SK-N-SH treated with all-trans-retinoic acid at 6 μM for 48 hours (cell line): ENCODE measurements around the gene S100A11.

Experiments used
- ATAC-seq: fragments of 200-7000 bp; cut with Tn5 transposase; 3 replicates; pipeline ENCODE4 v1.9.1; 2020; ENCODE audit warnings: mild to moderate bottlenecking, moderate library complexity
- BACH2 ChIP-seq: fragments of 250-450 bp; sonication (Bioruptor Pico); IDR thresholded peaks from 2 replicates; pipeline ENCODE4 v1.9.0; 2021; ENCODE audit warnings: mild to moderate bottlenecking, borderline replicate concordance
- CSDC2 ChIP-seq: fragments of 250-450 bp; sonication (Bioruptor Pico); IDR thresholded peaks from 2 replicates; pipeline ENCODE4 v1.5.0; 2020; ENCODE audit warnings: mild to moderate bottlenecking, moderate library complexity
- ESRRG ChIP-seq: fragments of 250-450 bp; sonication (Bioruptor Pico); IDR thresholded peaks from 2 replicates; pipeline ENCODE4 v1.6.1; 2021; ENCODE audit warnings: mild to moderate bottlenecking
- ISL1 ChIP-seq: fragments of 250-450 bp; sonication (Bioruptor Pico); IDR thresholded peaks from 2 replicates; pipeline ENCODE4 v2.1.2; 2022; ENCODE audit warnings: mild to moderate bottlenecking, moderate library complexity
- OSR1 ChIP-seq: fragments of 250-450 bp; sonication (Bioruptor Pico); IDR thresholded peaks from 2 replicates; pipeline ENCODE4 v1.8.0; 2022; ENCODE audit warnings: moderate library complexity, mild to moderate bottlenecking, inconsistent platforms
- PPARA ChIP-seq: fragments of 250-450 bp; sonication (Bioruptor Pico); IDR thresholded peaks from 2 replicates; pipeline ENCODE4 v1.5.0; 2020; ENCODE audit warnings: mild to moderate bottlenecking, borderline replicate concordance
- RARB ChIP-seq: fragments of 250-450 bp; sonication (Bioruptor Pico); IDR thresholded peaks from 2 replicates; pipeline ENCODE4 v1.8.0; 2021; ENCODE audit warnings: mild to moderate bottlenecking, moderate library complexity
- SNAI2 ChIP-seq: fragments of 250-450 bp; sonication (Bioruptor Pico); IDR thresholded peaks from 2 replicates; pipeline ENCODE4 v1.5.0; 2020; ENCODE audit warnings: mild to moderate bottlenecking, moderate library complexity
- TCF4 ChIP-seq: fragments of 250-450 bp; sonication (Bioruptor Pico); IDR thresholded peaks from 2 replicates; pipeline ENCODE4 v1.8.0; 2021; ENCODE audit warnings: mild to moderate bottlenecking, moderate library complexity, borderline replicate concordance
- TOX ChIP-seq: fragments of 250-450 bp; sonication (Bioruptor Pico); IDR thresholded peaks from 2 replicates; pipeline ENCODE4 v1.8.0; 2021; ENCODE audit warnings: mild to moderate bottlenecking, moderate library complexity, borderline replicate concordance
- ZFP3 ChIP-seq: fragments of 250-450 bp; sonication (Bioruptor Pico); IDR thresholded peaks from 2 replicates; pipeline ENCODE4 v1.5.0; 2020; ENCODE audit warnings: mild to moderate bottlenecking, moderate library complexity
- ZFP30 ChIP-seq: fragments of 450-650 bp; formaldehyde crosslinking; IDR thresholded peaks from 2 replicates; pipeline ENCODE4 v1.5.0; 2022; ENCODE audit warnings: mild to moderate bottlenecking, moderate library complexity
- ZNF565 ChIP-seq: fragments of 450-650 bp; formaldehyde crosslinking; conservative IDR thresholded peaks from 2 replicates; pipeline ENCODE4 v1.5.0; 2020; ENCODE audit warnings: low read depth, mild to moderate bottlenecking, moderate library complexity
- ZNF70 ChIP-seq: fragments of 450-650 bp; formaldehyde crosslinking; IDR thresholded peaks from 2 replicates; pipeline ENCODE4 v1.5.0; 2020; ENCODE audit warnings: mild to moderate bottlenecking, moderate library complexity
- ZNF8 ChIP-seq: fragments of 450-650 bp; formaldehyde crosslinking; IDR thresholded peaks from 2 replicates; pipeline ENCODE4 v1.5.0; 2020; ENCODE audit warnings: mild to moderate bottlenecking, moderate library complexity
- TF ChIP-seq, protein P1 (sequence below): fragments of 250-450 bp; sonication (Bioruptor Pico); IDR thresholded peaks from 2 replicates; pipeline ENCODE4 v1.8.0; 2021; ENCODE audit warnings: low read depth, mild to moderate bottlenecking, moderate library complexity, borderline replicate concordance
- TF ChIP-seq, protein P2 (sequence below): fragments of 250-450 bp; sonication (Bioruptor Pico); IDR thresholded peaks from 2 replicates; pipeline ENCODE4 v1.8.0; 2020; ENCODE audit warnings: mild to moderate bottlenecking, moderate library complexity, borderline replicate concordance
- TF ChIP-seq, protein P3 (sequence below): fragments of 250-450 bp; sonication (Bioruptor Pico); IDR thresholded peaks from 2 replicates; pipeline ENCODE4 v1.5.0; 2020; ENCODE audit warnings: mild to moderate bottlenecking, moderate library complexity
- TF ChIP-seq, protein P4 (sequence below): fragments of 250-450 bp; sonication (Bioruptor Pico); IDR thresholded peaks from 2 replicates; pipeline ENCODE4 v1.5.1; 2021; ENCODE audit warnings: mild to moderate bottlenecking, moderate library complexity
- TF ChIP-seq, protein P5 (sequence below): fragments of 250-450 bp; sonication (Bioruptor Pico); IDR thresholded peaks from 2 replicates; pipeline ENCODE4 v1.5.1; 2020; ENCODE audit warnings: low read depth, mild to moderate bottlenecking, moderate library complexity

The S100A11 gene

DNA sequence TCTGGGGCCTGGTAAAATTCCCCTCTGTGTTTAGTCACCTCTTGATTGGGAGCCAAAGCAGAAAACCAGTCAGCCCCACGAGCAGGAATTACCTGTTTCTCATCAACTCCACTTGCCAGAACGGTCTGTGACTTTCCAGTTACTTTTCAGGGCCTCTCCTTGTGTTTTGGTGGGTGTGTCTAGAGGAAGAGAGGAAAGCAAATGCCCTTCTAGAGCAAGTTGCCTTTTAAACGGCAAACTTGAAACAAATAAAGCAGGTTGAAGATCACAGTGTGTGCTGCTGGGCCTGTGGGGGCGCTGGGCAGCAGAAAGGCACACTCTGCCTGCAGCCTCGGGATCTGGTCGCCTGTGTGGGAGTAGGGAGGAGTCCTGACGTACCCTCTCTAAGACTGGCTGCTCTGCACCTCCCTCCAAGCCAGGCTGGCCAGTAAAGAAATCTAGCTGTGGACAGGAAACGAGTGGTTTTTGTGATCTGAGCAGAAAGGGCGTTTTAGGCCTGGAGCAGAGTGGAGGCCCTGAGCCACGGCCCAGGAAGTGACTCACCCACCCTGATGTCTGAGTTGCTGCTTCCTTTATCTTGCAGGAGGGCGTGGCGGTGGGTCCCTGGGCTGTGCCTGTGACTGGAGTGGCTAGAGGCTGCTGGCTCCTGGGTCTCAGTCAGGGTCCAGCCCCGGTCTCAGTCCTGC lies 11.1 kb upstream of the S100A11 start:
- TF ChIP-seq CSDC2 (CRISPR knock-in tag) (no peak), ZFP3 (CRISPR knock-in tag) (no peak), ZFP30 (no peak), TOX (peak; percentile 20; the same call in 1 of the 2 replicates)
- TF ChIP-seq, protein P1, sequence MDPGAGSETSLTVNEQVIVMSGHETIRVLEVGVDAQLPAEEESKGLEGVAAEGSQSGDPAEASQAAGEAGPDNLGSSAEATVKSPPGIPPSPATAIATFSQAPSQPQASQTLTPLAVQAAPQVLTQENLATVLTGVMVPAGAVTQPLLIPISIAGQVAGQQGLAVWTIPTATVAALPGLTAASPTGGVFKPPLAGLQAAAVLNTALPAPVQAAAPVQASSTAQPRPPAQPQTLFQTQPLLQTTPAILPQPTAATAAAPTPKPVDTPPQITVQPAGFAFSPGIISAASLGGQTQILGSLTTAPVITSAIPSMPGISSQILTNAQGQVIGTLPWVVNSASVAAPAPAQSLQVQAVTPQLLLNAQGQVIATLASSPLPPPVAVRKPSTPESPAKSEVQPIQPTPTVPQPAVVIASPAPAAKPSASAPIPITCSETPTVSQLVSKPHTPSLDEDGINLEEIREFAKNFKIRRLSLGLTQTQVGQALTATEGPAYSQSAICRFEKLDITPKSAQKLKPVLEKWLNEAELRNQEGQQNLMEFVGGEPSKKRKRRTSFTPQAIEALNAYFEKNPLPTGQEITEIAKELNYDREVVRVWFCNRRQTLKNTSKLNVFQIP (CRISPR knock-in tag), result no peak
- peak; percentile 97 for ATAC-seq

DNA sequence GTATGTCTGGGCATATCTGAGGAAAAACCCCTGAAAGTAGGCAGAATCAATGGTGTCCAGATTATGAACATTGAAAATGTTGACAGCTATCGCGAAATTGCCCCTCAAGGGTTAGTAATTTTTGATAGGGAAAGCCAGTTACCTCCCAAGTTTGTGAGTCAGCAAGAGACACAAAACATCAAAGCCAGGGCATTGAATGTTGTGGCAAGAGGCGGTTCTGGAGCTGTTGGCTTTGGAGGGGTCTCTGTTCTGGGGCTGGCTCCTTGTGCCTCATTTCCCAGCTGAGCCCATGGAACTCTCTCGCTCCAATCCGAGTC lies 10.6 kb upstream of the S100A11 start:
- TF ChIP-seq PPARA (CRISPR knock-in tag) (no peak), ZNF565 (CRISPR knock-in tag) (no peak), ZNF8 (CRISPR knock-in tag) (no peak), ISL1 (CRISPR knock-in tag) (no peak), ZFP3 (CRISPR knock-in tag) (no peak), TOX (no peak), BACH2 (CRISPR knock-in tag) (no peak)
- TF ChIP-seq, protein P2, sequence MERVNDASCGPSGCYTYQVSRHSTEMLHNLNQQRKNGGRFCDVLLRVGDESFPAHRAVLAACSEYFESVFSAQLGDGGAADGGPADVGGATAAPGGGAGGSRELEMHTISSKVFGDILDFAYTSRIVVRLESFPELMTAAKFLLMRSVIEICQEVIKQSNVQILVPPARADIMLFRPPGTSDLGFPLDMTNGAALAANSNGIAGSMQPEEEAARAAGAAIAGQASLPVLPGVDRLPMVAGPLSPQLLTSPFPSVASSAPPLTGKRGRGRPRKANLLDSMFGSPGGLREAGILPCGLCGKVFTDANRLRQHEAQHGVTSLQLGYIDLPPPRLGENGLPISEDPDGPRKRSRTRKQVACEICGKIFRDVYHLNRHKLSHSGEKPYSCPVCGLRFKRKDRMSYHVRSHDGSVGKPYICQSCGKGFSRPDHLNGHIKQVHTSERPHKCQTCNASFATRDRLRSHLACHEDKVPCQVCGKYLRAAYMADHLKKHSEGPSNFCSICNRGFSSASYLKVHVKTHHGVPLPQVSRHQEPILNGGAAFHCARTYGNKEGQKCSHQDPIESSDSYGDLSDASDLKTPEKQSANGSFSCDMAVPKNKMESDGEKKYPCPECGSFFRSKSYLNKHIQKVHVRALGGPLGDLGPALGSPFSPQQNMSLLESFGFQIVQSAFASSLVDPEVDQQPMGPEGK (CRISPR knock-in tag), result no peak
- TF ChIP-seq, protein P3, sequence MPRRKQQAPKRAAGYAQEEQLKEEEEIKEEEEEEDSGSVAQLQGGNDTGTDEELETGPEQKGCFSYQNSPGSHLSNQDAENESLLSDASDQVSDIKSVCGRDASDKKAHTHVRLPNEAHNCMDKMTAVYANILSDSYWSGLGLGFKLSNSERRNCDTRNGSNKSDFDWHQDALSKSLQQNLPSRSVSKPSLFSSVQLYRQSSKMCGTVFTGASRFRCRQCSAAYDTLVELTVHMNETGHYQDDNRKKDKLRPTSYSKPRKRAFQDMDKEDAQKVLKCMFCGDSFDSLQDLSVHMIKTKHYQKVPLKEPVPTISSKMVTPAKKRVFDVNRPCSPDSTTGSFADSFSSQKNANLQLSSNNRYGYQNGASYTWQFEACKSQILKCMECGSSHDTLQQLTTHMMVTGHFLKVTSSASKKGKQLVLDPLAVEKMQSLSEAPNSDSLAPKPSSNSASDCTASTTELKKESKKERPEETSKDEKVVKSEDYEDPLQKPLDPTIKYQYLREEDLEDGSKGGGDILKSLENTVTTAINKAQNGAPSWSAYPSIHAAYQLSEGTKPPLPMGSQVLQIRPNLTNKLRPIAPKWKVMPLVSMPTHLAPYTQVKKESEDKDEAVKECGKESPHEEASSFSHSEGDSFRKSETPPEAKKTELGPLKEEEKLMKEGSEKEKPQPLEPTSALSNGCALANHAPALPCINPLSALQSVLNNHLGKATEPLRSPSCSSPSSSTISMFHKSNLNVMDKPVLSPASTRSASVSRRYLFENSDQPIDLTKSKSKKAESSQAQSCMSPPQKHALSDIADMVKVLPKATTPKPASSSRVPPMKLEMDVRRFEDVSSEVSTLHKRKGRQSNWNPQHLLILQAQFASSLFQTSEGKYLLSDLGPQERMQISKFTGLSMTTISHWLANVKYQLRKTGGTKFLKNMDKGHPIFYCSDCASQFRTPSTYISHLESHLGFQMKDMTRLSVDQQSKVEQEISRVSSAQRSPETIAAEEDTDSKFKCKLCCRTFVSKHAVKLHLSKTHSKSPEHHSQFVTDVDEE (CRISPR knock-in tag), result no peak
- ATAC-seq, result no peak

DNA sequence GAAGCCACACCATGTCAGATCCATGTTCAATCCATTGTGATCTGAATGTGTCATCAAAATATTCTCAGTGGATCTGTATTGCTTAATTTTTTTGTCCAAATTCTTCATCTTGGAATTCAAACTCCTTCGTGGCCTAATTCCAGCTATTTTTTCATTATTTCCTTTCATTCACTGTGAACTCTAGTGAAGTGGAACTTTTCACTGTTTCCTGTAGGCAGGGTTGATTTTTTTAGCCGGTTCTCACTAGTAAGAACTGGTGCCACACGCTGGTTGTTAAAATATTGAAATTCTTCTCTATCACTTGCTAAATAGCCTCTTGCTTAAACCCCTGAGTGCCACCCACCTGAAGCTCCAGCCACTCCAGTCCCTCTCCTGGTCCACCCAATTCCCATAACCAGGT lies 7.6 kb upstream of the S100A11 start:
- ATAC-seq, result no peak
- TF ChIP-seq CSDC2 (CRISPR knock-in tag) (no peak), TCF4 (CRISPR knock-in tag) (no peak), PPARA (CRISPR knock-in tag) (no peak), ESRRG (CRISPR knock-in tag) (no peak), ZNF565 (CRISPR knock-in tag) (no peak), TOX (no peak), OSR1 (CRISPR knock-in tag) (no peak), BACH2 (CRISPR knock-in tag) (no peak), ZFP3 (CRISPR knock-in tag) (no peak), ZNF70 (no peak), ISL1 (CRISPR knock-in tag) (no peak), SNAI2 (CRISPR knock-in tag) (no peak), ZNF8 (CRISPR knock-in tag) (no peak), RARB (CRISPR knock-in tag) (no peak)
- TF ChIP-seq, protein P1 (CRISPR knock-in tag), result no peak
- TF ChIP-seq, protein P4, sequence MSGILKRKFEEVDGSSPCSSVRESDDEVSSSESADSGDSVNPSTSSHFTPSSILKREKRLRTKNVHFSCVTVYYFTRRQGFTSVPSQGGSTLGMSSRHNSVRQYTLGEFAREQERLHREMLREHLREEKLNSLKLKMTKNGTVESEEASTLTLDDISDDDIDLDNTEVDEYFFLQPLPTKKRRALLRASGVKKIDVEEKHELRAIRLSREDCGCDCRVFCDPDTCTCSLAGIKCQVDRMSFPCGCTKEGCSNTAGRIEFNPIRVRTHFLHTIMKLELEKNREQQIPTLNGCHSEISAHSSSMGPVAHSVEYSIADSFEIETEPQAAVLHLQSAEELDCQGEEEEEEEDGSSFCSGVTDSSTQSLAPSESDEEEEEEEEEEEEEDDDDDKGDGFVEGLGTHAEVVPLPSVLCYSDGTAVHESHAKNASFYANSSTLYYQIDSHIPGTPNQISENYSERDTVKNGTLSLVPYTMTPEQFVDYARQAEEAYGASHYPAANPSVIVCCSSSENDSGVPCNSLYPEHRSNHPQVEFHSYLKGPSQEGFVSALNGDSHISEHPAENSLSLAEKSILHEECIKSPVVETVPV (CRISPR knock-in tag), result no peak
- TF ChIP-seq, protein P2 (CRISPR knock-in tag), result no peak
- TF ChIP-seq, protein P5, sequence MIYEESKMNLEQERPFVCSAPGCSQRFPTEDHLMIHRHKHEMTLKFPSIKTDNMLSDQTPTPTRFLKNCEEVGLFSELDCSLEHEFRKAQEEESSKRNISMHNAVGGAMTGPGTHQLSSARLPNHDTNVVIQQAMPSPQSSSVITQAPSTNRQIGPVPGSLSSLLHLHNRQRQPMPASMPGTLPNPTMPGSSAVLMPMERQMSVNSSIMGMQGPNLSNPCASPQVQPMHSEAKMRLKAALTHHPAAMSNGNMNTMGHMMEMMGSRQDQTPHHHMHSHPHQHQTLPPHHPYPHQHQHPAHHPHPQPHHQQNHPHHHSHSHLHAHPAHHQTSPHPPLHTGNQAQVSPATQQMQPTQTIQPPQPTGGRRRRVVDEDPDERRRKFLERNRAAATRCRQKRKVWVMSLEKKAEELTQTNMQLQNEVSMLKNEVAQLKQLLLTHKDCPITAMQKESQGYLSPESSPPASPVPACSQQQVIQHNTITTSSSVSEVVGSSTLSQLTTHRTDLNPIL (CRISPR knock-in tag), result no peak
